Measurements from ENCODE around the gene COL6A1.

COL6A1 gene

DNA sequence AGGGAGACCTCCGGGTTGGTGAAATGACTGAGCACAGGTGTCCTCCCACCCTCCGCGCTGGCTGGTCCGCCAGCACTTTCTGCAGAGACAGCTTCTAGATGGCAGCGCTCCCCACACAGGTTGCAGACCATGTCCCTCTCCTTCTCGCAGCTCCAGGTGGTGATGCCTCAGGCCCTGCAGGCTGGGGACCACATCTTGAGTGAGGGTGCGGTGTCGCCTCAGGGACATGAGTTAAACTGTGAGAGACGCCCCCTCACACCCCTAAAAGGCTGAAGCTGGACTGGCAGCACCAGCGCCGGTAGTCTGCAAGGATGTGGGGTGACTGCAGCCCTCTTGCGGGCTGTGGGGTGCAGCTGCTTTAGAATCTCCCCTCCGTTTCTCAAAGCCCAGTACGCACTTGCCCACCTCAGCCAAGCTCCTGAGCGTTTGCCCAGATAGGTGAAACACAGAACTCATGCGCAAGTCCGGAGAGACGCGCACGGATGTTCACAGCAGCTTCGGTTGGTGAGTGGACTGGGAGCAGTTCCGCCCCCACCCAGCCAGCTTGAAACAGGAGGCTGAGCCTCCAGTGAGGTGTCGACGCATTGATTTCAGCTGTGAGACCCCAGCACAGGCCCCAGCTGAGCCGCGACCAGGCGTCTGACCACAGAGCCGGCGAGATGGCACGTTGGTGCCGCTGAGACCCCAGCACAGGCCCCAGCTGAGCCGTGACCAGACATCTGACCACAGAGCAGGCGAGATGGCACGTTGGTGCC lies 28.6 kb downstream of the COL6A1 start:
- no peak for DNase-seq

DNA sequence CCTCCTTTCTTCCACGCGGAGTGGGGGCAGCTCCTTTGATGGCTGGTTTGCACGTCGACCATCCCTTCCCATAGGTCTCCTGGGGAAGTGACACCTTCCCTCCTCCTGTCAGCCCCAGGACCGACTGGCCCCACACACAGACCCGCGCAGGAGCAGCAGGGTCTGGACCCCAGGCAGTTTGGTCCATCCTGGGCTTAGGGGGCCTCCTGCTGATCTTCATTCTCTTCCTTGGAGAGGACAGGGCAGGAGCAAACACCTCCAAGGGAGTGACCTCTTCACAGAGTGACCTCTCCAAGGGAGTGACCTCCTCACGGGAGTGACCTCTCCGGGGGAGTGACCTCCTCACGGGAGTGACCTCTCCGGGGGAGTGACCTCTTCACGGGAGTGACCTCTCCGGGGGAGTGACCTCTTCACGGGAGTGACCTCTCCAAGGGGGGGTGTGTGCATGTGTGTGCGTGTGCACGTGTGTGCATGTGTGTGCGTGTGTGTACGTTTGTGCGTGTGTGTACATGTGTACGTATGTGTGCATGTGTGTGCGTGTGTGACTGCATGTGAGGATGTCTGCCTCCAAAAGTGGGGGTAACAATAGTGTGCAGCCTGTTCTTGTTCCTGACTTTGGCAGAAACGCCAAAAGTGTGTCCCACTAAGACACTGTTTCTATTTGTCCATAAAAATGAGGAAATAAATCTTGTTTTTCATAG lies 29.8 kb downstream of the COL6A1 start:
- DNase-seq: no peak

DNA sequence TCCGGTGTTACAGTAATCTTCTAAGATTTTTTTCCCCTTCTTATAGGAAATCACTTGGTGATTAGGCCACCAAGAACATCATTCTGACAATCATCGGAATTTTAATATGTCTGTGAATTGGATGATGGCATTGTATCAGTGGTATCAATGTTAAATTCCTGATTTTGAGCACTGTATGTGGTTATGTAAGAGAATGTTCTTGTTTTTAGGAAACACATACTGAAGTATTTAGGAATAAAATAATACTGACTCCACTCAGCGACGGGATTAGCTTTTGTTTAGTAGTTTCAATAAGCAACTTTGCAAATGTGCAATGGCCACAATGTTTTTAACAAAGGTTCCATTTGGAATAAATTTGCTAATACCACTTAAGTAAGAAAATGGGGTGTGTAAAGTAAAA lies 30.6 kb downstream of the COL6A1 start:
- DNase-seq: no peak

DNA sequence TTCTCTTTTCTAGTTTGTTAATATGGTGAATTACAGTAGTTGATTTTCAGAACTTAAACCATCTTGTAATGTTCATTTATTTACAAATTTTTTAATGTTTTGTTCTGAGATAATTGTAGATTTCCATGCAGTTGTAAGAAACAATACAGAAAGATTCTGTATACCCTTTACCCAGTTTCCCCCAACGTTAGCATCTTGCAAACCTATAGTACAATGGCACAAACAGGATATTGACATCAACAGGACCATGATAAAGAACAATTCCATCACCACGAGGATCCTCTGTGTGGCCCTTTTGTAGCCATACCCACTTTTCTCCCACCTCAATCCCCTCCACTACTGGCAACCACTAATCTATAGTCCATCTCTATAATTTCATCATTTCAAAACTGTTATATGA lies 33.3 kb downstream of the COL6A1 start:
- no peak for DNase-seq

DNA sequence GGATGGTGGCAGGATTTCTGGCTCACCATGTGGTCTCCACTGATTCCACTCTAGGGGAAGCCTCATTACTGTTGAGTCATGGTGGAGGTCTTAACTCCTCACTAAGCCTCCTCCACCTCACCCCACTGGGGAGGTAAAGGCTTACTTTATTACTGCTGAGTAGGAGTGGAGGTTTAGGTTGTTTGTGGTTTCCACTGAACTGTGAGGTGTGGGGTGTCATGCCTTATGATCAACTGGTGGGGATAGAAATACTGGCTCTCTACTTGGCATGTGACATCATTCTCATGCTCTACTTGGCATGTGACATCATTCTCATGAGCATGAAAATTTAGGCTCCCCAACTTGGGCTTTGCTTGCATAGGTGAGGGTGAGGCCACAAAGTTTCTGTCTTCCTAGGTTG lies 35.6 kb downstream of the COL6A1 start:
- no peak for DNase-seq

DNA sequence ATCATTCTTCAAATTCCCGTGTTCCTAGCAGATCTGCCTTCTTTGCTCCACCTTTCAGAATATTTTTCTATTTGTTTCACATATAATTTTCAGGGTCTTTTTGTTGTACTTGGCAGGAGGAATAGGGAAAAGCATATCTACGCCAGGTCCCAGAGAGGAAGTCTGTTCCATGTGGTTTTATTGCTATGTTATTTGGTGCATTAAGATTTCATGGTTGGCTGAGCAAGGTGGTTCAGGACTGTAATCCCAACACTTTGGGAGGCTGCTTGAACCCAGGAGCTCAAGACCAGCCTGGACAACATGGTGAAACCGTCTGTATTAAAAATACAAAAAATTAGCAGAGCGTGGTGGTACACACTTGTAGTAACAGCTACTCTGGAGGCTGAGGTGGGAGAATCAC lies 36.1 kb downstream of the COL6A1 start:
- DNase-seq: no peak

DNA sequence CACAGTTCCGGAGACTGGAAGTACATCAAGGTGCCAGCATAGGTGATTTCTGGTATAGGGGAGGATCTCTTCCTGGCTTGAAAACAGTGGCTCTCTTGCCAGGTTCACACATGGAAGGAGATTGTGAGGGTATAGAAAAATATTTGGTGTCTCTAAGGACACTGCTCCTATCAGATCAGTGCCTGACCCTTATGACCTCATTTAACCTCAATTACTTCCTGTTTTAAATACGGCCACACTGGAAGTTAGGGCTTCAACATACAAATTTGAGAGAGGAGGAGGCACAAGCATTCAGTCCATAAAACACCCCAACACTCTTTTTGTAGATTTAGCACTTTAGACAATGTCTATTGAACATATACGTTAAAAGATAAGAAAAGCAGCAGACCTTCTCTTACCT lies 37.0 kb downstream of the COL6A1 start:
- no peak for DNase-seq

DNA sequence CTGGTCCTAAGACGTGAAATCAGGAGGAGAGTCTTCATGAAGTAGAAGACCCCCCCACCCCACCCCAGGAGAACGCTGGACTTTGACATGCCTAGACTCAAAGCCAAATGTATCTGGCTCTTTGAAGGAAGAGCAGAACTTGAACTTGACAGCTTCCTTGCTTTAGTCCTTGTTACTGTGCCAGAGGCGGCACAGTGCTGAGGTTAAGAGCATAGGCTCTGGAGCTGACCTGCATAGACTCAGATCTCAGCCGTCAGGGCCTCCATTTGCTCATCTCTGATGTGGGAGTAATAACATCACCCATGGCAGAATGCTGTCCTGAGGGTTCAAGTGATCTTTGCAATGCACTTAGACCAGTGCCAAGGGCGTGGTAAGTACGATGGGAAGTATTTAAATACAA lies 39.0 kb downstream of the COL6A1 start:
- DNase-seq: no peak

DNA sequence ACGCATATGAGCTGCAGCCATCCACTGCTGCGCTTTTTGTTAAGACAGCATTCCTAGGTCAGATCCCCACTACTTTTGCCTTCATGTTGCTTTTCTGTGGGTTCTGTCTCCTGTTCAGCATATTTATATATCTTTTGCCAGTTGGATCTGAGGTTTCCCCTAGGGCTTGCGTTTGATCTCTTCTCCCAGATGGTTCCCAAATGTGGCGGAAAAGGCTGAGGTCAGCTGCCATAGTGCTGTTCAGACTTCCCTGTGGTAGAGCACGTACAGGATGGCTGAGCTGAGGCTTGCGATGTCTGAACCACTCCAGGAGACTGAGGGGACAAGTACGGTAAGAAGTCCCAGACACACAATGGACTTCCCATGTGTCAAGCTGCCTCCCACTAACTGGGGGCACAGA lies 39.8 kb downstream of the COL6A1 start:
- no peak for DNase-seq

DNA sequence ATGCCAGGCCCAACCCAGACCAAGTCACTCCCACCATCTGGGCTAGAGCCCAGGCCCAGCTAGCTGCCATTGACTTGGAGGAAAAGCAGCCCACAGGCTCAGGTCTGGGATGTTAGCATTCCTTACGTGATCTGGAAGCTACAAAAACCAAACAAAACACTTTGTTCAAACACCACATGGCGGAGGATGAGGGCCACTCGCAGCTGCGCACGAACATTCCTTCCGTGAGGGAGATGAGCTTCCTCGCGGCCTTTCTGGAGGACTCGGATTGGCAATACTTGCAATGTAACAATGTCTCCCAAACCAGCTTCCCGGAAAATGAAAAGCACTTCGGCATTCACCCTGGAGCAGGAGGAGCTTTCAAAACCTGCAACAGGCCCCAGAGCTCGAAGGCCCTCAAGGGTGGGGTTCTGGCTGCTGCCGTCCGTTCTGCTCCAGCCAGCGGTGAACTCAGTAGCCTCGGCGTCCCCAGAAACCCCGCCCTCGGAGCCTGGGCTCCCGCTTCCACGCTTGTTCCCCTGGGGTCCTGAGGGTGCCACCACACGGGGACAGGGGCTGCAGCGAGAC lies 40.5 kb downstream of the COL6A1 start:
- no peak for DNase-seq

DNA sequence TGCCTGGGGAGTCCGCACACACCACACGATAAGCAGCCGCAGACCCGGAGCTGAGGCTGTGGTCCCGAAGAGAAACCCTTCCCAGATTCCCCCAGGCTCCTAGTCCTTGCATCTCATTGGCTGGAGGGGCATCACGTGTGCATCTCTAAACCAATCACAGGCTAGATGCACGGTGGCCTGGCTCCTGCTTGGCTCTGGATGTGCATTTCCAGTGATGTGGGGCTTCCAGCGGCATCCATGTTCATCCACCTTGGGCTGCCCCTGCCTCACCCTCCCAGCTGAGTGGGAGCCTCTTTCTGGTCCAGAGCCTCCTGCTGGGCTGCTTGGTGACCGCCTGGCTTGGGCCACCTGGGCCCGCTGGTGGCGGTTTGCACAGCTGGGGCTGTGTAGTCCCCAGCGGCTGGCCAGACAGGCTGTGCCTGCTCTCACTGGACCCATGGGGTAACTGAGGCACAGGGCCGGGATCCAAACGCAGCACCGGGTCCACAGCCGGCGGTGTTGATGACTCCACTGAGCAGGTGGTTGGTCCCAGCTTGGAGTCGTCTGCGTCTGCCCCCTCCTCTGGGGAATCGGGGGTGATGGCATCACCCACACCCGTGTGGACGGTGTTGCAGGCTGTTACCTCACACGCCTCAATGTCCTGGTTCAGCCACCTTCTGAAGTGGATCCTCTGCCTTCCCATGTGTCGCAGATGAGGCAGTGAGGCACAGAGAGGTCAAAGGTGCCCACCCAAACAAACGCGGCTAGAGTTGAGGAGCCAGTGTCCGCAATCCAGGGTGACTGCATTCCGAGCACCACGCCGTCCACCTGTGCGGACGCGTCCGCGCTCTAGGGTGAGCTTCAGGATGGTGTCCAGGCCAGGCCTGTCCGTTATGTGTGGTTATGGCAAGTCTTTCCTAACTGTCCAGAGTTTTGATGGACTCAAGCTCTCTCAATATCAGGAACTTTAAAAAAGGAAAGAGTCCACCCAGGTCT lies 41.3 kb downstream of the COL6A1 start:
- DNase-seq: no peak

DNA sequence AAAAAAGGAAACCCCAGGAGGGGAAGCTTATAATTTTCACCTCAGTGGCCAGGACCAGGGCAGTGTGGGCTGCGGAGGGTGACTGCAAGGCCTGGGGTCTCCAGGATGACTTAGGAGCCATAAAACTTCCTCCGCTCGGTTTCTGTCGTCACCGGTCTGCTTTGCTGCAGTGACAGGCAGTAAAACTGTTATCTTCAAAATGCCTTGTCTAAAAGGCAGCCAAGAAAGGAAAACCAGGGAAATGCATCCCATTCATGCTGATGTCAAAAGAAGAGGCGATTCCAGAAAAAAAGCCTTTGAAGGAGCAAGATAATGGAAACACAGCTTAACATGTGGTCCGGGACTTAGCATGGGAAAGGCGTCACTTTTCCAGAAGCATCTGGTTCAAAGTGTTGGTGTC lies 42.0 kb downstream of the COL6A1 start:
- DNase-seq: no peak

DNA sequence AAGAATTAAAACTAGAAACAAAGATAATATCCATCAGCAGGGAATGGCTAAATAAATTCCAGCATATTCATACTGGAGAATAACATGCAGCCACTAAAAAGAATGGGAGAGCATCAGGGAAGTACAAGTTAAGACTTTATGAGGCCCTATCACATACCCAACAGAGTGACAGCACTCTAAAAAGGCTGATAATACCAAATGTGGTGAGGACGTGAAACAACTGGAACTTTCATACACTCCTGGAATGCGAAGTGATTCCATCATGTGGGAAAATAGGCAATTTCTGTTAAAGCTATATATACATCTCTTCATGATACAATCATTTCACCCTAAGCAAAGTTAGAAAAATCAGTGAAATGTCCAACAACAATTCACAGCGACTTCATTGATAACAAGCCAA lies 42.6 kb downstream of the COL6A1 start:
- DNase-seq: no peak

DNA sequence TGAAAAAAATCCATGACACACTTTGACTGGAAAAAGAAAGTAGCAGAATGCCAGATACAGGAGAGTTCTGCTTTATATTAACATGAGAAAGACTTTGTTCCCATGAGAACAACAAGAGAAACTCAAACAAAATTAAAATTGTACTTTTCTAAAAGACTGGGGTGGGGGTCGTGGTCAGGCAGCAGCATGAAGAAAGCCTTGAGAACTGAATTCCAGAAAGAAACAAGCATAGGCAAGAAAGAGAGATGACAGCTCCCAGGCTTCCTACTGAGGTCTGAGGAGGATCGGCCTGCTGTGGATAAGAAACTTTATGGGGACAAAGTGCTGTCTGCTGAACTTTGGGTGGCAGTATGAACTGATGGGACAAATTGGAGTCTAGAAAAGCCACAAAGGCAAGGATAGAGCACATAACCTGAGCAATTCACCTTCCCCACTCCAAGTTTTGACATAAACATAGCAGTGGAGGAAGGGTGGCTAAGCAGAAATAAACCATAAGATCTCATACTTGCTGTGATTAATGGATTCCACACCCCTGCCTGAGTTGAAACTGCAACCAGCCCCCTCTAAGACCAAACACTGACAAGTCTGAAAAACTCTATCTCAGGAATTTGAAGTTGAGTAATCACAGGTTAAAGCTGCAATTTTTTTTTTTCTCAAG lies 43.7 kb downstream of the COL6A1 start:
- no peak for DNase-seq

DNA sequence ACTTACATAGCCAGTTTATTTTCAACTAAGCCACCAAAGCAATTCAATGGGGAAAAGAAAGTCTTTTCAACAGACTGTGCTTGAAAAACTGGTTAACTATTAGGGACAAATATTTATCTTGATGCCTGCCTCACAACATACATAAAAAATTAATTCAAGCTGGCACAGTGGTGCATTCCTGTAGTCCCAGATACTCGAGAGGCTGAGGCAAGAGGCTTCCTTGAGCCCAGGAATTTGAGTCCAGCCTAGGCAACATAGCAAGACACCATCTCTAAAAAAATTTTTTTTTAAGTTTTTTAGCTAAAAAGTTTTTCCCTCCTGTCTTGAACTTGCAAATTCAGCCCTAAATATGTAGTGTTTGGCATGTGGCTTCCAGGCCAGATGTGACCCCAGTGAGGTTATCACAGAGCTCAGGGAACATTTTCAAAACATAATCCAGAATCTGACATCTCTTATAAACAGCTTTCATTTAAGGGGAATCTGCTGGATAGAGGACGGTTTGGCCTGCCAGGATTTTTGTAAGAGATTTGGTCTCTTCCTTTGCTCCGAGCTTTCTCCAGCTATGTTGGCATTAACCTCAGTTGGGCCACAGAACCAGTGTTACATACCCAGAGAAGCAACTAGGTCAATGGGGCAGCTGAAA lies 46.4 kb downstream of the COL6A1 start:
- DNase-seq: no peak

DNA sequence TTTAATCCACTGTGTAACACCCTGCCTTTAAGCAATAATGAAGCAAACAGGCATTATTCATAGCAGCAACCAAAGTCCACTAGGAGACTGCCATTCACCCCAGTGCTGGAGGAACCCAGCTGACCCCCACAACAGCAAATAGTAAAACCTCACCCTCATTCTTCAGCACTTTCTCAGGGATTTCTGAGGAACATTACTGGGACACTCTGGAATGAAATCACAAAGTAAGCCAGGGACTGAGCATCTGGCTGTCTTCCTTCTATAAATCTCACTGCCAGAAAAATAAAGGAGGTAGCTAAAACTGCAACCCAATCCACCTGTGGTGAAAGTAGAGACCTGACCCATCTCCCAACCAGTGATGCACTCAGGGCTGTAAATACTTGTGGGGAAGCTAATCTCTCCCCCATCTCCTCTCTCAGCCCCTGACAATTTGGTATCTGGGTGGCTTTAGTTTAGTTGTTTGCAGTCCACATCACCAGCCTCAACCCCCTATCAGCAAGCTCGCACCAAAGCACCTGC lies 47.1 kb downstream of the COL6A1 start:
- no peak for DNase-seq

DNA sequence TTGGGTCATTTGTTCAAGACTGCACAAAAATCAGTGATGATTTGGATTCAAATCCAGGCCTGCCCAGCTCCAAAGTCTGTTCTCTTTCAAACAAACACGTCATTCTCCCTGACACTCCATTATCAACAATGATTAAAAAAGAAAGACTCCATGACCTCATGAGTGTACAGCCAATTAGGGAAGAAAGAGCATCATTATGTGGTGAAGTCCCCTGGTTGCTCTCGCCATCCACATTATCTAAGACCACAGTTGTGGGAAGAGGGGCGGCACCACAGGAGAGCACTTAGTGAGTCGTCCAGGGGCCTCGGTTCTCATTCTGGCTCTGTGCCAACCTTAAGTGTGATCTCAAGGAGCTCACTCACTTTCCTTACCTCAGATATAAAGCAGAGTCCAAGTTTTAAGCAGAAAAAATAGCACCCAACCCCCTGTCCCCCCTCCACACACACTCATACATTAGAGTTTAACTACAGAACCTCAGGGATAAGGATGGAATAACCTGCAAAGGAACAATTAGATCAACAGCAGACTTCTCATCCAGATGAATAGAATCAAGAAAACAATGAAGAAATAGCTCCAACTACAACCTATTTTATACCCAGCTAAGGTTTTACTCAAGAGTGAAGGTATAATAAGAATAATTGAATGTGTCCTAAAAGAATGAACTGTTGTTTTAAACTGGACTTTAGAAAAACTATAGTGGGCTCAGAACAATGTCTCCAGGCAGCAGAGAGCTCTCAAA lies 47.8 kb downstream of the COL6A1 start:
- no peak for DNase-seq

DNA sequence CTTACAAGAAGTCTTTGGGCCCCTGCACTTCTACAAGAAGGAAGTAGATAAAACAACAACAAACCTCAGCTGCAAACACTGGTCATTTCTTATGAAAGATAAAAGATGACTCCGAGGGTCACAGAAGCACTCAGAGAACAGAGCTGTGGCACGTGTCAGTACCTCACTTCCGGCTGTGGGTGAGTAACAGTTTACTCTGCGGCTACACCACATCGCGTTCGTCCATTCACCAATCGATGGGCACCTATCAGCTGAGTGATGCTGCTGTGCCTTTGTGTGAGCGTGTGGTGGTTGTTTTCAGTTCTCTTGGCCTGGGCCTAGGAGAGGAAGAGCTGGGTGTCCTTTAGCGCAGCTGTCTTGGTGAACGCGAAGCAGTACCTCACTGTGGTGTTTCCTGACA lies 49.9 kb downstream of the COL6A1 start:
- no peak for DNase-seq

DNA sequence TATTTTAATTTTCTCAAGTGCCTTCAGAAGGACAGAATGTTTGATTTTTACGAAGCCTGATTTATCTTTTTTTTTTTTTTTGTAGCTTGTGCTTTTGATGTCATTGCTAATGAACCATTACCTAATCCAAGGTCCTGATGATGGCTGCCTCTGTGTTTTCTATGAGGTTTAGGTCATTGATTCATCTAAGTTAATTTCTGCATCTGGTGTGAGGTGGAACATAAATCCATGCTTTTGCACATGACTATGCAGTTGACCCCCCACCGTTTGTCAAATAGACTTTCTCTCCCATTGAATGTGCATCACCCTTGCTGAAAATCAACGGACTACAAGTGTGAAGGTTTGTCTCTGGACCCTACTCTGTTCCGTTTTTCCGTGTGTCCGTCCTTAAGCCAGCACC lies 50.5 kb downstream of the COL6A1 start:
- DNase-seq: no peak

DNA sequence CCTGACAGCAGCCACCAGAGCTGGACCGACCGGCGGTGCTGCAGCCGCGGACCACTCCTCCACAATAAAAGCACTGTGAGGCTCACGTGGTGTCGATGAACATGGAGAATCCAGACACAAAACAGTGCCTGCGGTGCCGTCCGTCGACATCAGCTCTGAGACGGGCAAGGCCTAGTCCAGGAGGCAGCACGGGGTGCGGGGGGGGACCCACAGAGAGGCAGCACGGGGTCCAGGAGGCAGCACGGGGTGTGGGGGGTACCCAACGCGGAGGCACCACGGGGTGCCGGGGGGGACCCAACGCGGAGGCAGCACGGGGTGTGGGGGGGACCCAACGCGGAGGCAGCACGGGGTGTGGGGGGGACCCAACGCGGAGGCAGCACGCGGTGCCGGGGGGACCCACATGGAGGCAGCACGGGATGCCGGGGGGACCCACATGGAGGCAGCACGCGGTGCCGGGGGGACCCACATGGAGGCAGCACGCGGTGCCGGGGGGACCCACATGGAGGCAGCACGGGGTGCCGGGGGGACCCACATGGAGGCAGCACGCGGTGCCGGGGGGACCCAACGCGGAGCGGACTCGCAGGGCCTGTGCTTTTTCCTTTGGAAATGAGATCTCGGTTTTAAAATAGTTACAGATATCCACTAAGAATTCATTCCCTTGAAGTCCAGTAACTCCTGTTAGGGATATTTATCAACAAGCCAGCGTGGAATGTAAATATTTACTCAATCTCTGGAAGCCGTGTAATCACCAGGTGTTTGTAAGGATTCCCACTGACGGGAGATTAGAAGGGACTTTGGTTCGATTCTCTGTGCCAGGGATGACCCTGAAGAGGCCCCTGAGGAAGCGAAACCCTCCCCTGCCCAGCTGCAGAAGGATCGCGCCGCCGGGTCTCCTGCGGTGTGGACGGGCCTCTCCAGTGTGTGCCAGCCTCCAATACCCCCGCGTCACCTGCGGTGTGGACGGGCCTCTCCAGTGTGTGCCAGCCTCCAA lies 52.1 kb downstream of the COL6A1 start:
- DNase-seq: no peak

Measured in NCI-H2107 (cell line).